GF-D8 (cell line): ENCODE data around the gene F2R.

Experiments
- DNase-seq: peaks from one replicate; lab custom pipeline; 2025; lab: John Stamatoyannopoulos, UW

The F2R gene

DNA sequence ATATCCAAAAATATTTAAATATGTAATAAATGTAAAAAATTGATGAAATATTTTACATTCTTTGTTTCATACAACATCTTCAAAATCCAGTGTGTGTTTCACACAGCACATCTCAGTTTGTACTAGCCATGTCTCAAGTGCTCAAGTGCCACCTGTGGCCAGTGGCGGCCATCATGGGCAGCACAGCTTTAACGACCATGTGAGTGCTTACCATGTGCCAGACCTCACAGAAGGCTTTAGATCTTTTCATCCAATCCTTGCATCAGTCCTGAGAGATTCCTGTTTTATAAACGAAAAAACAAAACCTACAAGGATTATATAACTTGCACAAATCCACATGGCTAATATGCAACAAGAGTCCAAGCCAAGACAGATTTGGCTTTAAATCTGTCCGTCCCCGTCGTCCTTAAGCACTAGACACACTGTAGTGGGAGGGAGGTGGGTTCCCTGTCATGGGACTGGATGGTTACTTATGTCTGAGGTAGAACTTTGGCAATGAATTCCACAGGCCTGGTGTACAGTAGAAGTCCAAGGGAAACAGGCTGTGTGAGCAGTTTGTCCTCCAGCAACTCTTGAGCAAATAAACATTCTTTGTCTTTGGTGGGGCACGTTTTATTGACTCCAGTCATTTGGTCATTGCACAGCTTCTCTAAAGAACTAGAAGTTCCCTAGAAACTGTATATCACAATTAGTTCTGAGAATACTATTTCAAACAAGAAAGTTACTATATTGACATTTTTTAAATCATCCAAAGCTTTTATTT is 25.0 kb upstream of the F2R start:
- no peak for DNase-seq

DNA sequence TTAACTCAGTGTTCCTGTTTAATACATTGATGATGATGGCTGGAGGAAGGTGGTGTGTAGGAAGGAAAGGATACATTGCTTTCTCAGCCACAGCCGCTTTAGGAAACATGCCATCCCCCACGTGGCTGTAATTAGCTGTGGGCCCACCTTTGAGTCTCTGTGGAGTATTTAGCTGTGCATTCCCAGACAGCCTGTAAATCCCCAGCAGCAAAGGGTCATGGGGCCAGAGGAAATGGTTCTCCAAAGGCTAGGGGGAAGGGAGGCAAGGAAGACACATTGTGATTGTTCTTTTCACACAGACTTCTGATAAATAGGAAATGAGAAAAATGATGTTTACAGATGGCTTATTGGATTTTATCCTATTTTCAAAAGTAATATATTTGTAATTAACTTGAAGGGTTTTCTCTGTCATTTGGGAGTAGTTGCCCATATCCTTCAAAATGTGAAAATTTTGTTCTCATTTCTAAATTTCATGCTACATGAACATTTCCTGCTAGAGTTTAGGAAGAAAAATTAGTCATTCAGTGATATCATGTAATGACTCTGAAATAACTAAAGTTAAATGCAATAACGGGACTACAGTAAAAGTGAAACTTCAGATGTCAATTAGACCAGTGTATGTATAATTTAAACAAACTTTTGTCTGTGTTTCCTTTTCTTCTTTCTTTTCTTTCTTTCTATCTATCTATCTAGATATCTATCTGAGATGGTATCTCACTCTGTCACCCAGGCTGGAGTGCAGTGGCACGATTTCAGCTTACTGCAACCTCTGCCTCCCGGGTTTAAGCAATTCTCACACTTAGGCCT is 24.3 kb upstream of the F2R start:
- no peak for DNase-seq

DNA sequence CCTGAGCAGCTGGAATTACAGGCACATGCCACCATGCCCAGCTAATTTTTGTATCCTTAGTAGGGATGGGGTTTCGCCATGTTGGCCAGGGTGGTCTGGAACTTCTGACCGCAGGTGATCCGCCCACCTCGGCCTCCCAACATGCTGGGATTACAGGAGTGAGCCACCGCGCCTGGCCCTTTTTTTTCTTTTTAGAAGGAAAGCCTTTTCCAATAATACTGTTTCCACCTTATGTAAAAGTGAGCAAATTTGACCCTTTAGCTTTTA is 23.7 kb upstream of the F2R start:
- no peak for DNase-seq

DNA sequence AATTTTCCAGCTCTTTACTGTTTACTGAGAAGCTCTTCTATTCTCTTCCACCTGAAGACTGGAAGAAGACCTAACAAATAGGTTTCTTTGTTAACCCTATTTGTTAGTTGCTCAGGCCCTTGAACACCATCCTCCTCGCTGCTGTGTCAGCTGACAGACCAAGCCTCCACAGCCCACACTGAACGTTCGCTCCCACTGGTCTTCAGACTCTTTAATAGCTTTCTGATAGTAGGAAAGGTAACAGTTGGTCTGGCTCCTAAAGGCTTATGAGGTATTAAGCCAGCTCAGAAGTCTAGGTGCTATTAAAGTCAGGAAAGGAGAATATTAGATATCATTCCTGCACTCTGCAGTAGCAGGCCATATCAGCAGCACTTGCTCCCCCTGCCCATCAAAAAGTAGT is 23.3 kb upstream of the F2R start:
- DNase-seq: no peak

DNA sequence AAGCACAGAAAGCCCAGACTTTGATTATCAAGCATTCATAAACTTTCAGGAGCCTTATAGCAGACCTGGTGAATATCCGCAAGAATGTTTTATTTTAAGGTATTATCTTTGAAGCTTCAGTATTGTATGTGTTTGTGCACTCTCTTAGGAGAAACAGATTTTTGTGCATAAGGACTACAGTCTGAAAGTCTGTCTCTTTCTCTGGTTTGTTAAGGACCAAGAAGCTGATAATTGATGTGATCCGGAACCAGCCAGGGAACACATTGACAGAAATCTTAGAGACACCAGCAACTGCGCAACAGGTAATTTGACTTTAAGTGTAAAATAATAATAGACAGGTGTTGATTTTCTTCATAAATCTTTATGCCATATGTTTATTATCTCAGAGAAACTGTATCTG is 22.8 kb upstream of the F2R start:
- no peak for DNase-seq

DNA sequence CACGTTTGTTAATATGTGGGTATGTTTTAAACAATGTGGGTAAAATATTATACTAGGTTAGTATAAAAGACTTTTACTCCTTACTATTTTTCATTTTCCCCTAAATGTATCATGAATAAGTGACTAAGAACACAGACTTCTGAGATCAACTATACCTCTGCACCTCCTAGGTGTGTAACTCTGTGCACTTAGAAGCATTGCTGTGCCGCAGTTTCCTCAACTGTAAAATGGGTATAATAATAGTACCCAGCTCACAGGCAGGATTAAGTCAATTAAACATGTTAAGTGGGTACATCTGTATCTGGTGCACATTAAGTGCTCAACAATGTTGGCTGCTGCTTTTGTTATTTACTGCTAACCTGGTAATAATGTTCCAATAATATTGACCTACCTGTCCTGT is 21.6 kb upstream of the F2R start:
- no peak for DNase-seq

DNA sequence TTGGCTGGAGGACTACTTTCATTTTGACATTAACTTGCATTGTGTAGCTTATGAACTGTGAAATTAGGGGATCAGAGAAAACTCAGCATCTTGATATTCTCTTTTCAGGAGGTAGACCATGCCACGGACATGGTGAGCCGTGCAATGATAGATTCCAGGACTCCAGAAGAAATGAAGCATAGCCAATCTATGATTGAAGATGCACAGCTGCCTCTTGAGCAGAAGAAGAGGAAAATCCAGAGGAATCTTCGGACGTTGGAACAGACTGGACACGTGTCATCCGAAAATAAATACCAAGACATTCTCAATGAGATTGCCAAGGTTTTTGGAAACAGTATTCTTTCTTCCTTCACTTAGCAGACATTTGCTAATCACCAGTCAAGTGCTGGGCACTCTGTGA is 20.6 kb upstream of the F2R start:
- DNase-seq: no peak

DNA sequence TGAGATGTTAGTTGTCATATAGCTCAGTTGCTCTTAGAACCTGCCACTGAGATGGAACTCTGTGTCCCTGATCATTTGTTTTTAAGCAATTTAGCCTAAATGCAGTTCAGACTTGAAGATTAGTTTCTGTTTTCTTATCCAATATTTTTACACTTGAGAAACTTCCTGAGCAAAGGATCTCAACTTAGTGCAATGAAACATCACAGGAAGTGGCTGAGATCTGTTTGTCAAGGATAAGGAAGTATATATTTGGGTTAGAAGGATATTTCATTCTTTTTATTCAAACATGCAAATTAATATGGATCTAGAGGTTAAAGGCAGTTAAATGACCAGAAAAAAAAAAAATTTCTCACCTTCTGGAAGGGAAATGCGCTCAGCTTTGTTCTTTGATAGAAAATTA is 19.7 kb upstream of the F2R start:
- DNase-seq: no peak

DNA sequence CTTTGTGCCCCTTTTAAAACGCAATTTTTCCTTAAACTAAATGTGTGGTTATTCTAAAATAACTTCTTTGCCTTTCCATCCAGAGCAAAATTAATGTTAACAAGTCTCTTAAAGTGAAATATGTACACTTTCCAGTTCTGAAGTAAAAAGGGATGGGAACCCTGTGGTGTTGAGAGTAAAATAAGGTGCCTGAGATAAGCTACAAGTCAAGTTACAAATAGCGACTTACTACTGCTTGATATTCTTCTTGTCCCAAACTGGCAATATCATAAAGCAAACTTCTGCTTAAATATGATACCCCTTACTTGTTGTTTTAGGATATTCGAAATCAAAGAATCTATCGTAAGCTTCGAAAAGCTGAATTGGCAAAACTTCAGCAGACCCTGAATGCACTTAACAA is 18.3 kb upstream of the F2R start:
- DNase-seq: no peak

DNA sequence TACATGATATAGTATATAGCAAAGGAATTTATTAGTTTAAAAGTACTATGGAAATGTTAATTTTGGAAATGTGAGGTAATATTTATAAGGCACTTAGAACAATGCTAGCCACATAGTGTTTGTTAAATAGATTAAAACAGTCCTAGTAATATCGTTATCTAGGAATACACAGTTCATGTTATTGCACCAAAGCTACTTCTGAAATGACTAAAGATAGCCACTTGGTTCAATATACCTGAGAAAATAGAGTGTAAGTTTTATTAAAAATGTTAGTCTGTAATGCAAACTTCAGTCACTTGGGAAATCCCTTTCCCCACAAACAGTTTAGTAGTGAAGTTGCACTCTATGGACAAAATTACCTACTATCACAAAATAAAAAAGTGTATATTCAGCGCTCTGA is 15.4 kb upstream of the F2R start:
- no peak for DNase-seq

DNA sequence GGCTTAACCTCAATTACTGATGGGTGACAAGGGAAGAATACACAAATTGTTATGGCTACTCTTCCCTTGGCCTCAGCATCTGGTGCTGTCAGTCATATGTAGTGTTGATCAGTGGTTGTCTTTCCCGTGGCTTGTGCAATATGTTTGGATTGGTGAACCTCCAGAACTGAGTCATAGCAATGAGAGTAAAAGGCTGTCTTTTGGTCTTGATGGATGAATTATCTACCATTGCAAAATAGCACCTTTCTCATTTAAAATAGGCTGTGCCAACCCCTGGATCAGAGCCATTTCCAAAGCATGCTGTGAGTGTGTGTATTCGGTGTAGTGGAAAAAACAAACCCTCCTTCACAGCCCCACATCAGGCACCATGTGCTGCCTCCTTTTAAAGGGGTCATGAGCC is 14.6 kb upstream of the F2R start:
- no peak for DNase-seq

DNA sequence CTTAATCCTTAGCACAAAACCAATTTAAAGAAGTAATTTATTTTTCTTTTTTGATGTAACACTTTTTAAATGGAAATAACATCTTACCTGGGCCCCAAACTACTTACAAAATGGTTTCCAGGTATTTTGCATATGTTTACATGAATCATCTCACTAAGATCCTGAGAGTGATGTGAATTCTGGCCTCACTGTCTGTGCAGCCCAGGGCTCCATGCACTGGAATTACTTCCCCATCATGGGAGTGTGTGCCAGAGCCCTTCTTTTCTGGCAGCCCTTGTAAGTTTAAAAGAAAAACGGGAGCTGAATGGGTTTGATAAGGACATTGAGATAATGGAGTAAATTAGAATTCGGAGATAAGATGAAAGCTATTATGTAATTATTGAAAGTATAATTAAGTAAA is 12.2 kb upstream of the F2R start:
- no peak for DNase-seq

DNA sequence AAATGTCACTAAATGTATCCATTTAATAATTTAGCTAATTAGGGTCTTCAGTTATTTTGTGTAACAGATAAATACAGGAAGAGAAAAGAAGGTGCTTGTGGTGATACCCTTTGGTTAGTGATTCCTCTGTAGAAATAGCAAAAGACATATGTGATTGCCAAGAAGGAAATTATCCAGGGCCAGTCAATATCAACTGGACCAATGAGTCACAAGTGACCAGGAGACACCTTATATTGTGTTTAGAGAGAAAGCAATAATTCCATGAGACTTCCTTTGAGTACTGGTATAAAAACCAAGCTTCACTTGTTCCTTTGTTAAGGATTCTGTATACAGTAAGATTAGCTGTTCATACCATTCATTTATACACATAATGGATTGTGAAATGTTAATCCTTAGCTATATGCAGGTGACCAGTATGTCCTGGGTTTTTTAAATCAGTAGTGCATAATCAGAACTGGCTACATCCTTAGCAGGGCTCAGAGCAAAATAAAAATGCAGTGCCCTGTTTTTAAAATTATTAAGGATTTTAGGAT is 11.7 kb upstream of the F2R start:
- DNase-seq: no peak

DNA sequence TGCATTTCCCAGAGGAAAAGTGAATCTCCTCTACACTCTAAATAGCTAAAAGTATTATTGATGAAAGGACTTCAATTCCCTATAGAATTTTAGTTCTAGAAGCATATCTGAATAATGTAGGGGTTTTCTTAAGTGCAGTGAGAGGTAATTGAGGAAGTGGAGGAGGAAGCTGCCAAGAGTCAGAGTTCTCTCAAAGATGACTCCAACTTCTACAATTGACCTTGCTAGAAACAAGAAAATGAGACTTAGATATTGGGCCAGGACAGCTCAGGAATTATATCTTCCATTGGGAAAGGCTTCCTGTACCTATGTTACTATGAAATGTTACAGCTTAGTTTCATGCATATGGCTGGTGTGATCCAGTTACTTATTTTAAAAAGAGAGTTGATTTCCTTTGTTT is 10.4 kb upstream of the F2R start:
- no peak for DNase-seq

DNA sequence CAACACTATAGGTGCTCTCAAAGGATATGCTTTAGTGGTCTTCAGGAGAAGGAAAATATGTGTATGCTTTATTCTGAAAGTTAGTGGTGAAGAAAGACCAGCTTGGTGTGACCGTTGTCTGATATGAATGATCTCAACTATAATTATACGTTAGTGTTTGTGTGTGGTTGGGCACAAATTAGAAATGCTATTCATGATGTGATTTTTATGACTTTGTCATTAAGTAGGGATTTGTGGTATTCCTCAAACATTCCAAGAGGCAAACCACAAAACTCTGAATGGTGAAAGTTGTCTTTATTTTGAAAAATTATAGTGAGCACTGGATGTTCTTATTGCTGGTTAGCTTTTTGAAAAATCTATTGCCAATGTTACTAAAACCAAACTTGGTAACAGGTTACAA is 6.2 kb upstream of the F2R start:
- DNase-seq: no peak

DNA sequence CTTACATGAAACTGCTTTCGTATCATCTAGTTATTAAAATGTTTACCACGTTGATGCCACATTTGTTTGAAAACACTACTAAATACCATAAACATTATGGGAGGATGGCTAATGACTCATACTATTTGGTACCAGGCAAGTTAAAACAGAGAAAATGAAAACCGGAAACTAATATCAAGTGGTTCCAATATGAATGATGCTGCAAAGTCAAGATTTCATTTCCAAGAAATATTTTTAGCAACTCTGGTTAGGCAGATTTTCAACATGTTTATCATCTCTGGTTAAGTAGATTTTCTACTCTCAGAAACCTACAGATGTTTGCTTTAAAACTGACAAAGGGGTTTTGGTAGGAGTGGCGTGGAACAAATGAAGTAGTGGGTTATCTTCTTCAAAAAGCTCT is 4.9 kb upstream of the F2R start:
- no peak for DNase-seq

DNA sequence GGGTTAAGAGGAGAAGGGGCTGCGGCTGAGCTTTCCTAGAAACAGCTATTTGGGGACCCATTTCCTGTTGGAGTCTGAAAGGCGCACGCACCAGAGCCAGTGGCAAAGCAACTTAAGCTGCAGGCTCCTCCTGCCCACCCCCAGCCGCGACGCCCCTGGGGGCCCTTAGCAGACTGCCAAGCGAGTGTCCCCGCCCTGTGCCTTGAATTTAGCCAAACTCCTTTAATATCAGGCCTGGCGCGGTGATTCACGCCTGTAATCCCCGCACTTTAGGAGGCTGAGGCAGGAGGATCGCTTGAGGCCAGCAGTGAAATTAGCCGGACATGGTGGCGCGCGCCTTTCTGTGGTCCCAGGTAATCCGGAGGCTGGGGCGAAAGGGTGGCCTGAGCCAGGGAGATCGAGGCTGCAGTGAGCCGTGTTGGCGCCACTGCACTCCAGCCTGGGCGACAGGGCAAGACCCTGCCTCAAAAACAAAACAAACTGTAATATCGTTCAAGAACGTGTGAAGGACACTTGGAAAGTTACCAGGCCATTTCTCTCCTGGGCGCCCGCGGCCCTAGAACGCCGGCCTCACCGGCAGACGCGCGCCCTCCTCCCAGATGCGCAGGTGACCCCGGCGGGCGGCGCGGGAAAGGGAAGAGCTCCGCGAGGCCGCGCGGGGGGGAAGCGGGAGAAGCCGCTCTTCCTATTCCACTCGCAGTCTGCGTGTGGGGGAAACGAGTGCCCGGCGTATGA is 1.0 kb upstream of the F2R start:
- DNase-seq: no peak

DNA sequence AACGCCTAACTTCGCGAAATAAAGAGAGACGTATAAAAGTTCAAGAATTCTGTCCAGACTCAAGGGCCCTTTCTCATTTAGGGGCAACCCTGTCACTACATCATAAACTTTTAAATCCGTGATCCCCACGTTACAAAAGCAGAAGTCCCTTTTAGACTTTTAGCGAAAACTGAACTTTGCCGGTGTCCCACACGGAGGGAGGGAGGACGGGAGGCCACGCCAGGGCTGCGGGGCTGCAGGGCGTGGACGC is 515 bp upstream of the F2R start:
- no peak for DNase-seq

DNA sequence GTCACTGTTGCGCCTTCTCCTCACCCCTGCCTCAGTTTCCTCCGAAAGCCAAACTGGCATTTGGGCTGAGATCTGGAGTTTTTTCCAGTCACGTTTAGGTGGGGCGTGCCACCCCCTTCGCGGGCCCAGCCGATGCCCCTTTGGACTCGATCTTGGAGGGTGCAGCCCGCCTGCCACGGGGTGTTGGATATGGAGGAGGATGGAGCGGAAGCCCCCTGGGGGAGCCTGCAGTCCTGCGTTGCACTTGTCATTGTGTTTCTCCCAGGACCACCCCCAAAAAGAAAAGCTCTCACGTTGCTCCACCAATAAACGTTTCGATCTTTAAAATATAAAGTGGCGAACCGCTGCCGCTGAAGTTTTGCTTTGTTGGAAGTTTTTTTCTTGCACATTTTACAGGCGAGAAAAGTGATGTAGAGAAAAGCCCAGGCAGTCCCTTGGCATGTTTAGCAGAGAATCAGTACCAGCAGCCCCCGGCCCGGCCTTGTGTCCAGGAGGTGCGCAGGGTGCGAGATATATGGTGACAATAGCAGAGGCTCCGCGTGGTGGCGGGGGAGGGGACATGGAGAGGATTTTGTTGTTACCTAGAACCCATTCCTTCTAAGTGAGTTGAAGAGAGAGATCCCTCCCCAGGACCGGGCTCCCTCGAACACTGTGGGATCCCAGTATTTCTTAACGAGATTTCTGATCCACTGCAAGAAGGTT is 681 bp downstream of the F2R start:
- DNase-seq: no peak

DNA sequence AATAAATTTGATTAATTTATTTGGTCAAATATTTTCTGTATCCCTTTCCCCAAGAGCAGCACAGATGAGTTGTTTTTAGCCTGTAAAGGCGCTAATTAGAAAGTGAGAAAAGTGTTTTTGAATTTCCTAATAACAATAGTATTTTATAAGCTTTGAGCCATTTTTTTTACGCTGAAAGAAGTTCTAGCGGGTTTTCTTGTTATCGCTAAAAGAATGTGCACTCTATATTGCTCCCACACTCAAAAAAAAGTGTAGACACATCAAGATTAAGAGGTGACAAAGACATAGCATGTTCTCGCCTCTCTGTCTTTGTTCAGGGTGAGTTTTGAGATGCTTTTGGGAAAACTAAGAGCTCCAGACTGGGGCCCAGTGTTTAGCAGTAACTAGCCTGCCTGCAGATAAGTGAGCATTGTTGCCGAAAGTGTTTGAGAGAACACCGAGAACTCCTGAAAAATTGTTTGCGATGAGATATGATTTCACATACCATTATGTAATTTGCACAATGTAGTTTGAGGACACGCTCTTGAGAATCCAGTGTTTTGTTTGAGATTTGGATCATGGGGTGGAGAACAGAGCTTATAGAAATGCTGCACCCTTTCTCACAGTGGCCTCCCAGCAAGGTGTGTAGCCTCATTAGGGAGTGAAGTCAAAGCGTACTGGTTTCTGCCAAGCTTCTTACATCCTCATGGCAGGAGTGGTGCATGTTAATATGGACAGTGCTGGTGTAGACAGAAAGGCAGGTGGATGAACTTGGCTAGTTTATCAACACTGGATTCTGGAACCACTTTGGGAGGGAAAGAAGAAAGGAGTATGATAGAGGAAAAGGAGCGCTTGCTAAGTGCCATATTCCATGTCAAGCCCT is 1.5 kb downstream of the F2R start:
- no peak for DNase-seq

DNA sequence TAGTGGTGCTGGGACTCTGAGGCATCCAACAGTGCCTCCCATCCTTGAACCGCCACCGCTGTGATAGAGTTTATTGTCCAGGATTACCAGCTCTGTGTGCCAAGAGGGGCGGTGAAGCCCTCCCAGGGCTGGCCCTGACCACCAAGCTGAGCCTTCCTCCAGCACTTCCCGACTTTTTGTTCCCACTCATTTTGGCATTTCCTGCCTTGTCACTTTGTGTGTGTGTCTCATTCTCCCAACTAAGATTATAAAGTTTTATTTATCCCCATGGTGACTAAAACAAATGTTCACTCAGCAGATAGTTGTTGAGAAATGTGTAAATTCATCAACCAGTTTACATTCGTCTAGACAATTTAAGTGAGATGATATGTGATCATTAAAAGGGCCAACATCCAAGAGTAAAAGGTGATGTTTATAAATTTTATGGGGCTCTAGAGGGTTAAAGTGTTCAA is 2.5 kb downstream of the F2R start:
- no peak for DNase-seq

DNA sequence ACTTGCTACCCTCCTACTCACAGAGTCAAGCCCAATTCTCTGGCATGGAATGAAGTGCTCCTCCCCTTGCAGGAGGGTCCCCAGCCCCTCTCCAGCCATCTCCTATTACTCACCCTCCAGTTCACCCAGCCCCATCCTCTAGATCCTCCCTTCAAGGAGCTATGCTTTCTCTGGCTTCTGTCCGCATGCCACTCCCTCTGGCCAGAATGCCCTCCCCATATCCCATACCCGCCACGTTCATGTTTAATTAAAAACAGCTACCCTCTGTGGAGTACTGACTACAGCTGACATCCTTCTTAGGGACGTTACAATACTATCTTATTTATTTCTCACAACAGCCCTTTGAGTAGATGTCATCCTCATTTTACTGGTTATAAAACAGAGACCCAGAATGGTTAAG is 3.0 kb downstream of the F2R start:
- DNase-seq: no peak
